IMR-90 (cell line): ENCODE results near the gene IYD.

Source experiments
- CEBPB ChIP-seq: IDR thresholded peaks from 2 replicates; pipeline ENCODE4 v1.6.1; 2012; ENCODE audit warnings: low read depth, low read length, improper control_type of control experiment
- POLR2A ChIP-seq: IDR thresholded peaks from 2 replicates; pipeline ENCODE4 v1.6.1; 2012; ENCODE audit warnings: mild to moderate bottlenecking, low read depth, low read length
- TF ChIP-seq, protein P1 (sequence below): conservative IDR thresholded peaks from 2 replicates; pipeline ENCODE4 v1.5.1; 2012; ENCODE audit warnings: mild to moderate bottlenecking, low read depth, low read length, improper control_type of control experiment

DNA sequence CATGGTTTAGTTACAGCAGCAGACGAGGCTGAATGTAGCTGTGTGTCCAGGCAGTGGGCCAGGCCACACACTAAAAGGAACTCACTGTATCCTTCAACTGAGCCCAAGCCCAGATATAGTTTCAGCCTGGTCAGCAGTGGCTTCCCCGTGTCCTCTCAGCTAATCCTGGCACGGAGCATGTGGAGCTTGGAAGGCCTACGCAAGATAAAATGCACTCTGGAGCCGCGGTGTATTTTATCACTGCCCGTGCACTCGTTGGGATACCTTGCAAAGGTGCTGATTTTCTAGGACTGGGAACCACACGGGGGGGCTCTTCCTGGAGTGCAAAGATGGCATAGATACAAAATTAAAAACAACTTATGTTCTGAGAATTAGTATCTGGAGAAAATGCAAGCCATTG lies 48.4 kb upstream of the IYD start:
- TF ChIP-seq POLR2A (no peak), CEBPB (no peak)
- TF ChIP-seq, protein P1, sequence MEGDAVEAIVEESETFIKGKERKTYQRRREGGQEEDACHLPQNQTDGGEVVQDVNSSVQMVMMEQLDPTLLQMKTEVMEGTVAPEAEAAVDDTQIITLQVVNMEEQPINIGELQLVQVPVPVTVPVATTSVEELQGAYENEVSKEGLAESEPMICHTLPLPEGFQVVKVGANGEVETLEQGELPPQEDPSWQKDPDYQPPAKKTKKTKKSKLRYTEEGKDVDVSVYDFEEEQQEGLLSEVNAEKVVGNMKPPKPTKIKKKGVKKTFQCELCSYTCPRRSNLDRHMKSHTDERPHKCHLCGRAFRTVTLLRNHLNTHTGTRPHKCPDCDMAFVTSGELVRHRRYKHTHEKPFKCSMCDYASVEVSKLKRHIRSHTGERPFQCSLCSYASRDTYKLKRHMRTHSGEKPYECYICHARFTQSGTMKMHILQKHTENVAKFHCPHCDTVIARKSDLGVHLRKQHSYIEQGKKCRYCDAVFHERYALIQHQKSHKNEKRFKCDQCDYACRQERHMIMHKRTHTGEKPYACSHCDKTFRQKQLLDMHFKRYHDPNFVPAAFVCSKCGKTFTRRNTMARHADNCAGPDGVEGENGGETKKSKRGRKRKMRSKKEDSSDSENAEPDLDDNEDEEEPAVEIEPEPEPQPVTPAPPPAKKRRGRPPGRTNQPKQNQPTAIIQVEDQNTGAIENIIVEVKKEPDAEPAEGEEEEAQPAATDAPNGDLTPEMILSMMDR = no peak
